ENCODE measurements around the gene P2RX3.

The P2RX3 gene

DNA sequence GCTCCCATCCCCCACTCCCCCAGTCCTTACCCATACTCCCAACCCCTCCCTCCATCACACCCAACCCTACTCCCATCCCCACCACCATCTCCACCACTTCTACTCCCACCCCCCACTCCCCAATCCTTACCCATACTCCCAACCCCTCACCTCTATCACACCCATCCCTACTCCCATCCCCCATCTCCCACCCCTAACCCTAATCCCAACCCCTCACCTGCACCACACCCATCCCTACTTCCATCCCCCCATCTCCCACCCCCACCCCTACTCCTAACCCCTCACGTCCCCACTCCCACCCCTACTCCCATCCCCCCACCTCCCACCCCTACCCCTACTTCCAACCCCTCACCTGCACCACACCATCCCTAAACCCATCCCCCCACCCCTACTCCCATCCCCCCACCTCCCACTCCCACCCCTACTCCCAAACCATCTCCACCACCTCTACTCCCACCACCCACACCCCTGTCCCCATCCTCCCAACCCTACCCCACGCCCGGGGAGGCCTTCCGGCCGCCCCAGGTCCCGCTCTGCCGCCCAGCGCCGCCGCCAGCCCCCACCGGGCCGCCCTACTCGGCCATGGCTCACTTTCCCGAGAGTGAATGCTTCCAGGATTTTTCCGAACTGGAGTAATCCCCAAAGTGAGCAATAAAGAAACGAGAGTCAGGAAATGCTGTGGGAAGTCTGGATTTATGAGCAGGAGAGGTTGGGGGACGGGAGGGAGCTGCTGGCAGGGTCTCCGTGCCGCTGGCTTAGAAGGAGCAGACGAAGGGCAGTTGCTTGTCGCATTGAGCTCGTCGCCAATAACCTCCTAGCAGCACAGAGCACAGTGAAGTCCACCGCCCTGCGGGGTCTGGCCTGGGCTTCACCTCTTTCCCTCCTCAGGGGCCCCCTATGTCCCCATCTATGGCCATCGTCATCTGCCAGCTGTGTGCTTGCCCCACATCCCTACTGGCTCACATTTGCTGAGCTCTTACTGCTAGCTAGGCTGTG lies 38.2 kb downstream of the P2RX3 start:
- no peak for DNase-seq

- no peak for DNase-seq
Observed at GRCh38 chr11:57377107-57377506, 39.0 kb downstream of the P2RX3 start.

GRCh38 chr11:57378186-57378585 lies 40.0 kb downstream of the P2RX3 start:
- DNase-seq, result no peak

DNA sequence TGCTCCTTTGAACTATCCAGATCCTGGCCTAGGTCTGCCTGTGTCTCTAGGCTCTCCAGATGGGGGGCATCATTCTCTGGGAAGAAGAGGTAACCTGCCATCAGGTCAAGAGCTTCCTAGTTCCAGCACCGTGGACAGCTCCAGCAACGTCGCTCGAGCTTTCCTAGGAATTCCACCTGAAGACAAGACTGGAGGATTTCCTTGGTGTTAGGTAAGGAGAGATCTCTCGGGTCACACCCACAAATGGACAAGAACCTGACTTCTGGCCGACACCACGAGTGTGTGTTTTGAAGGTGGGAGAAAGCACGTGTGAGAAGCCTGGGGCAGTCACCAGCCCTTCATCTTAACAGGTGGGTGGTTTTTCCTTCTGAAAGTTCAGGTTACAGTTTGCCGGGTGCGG lies 41.6 kb downstream of the P2RX3 start:
- DNase-seq, result no peak

GRCh38 chr11:57380975-57381374 lies 42.8 kb downstream of the P2RX3 start, which contains the start of gene PRG3:
TSS of gene PRG3 (minus strand) at chr11:57381150. CDS start at chr11:57380708, 442 bp downstream.
- DNase-seq, result no peak

DNA sequence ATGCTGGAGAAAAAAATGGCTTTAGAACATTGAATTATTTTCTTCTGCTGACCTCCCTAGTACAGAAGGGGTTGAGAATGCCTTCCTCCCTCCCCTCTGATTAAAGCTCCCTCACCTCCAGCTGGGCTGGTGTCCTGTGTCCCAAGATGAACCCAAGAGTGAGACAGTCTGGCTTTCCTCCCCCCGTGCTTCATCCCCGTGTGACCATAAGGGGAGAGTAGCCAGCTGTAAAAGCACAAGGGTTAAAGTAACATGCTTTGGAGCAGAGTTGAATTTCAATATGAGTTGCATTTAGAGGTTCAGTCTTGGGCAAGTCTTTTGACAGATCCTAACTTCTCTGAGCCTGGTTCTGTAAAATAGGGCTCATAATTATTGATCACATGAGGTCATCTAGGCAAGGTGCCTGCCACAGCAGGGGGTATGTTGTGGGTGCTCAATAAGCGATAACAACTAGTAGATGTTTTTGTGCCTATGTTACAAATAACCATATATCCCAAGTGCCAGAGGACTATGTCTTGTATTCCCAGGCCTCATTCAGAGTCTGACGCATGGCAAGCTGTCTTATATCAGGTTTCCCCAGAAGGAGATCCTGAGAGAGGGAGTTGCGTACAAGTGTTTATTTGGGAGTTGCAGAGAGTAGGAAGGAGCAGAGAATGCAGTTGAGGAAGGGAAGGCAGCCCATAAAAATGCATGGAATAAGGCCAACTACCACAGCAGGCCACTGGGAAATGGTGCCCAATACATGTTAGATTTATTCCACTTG lies 48.2 kb downstream of the P2RX3 start:
- DNase-seq, result no peak

- DNase-seq, result no peak
Observed at GRCh38 chr11:57387289-57388030, 49.3 kb downstream of the P2RX3 start.

DNA sequence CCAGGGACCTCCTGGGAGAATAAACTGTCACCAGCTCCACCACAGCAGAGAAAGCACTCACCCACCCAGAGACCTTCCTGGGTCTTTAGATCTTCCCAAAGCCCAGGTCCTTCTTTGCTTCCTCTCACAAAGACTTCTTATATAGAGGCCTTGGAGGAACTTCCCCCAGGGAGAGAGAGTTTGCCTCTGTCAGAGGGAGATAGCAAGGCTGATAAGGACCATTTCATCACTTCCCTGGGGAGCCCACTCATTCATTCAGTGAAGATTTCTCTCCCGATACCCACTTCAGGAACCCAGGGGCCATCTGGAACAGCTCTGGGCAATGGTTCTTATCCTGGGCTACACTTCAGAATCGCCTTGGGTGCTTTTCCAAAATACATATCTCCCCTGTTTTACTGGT lies 52.4 kb downstream of the P2RX3 start, which contains the start of gene PRG2:
Gene PRG2, minus strand, starts transcription at position 116 of the 400 bp plus-strand sequence. CDS start 706 bp downstream, outside the sequence.
- no peak for DNase-seq

DNA sequence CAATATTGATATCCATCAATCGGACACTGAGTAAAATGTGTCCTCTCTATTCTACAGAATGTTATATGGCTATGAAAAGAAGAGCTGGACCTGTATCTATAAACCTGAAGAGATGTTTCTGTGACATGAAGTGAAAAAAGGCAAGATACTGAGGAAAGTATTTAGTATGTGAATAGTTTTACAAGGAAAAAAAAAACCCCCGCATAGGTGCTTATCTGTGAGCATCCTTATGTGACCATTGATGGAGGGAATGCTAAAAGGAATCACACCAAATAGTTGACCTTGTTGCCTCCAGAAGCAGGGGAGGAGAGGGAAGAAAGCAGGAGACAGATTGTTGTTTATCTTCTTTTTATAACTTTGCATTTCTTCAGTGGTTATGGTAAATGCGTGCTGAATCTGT lies 53.0 kb downstream of the P2RX3 start:
- DNase-seq, result no peak

DNA sequence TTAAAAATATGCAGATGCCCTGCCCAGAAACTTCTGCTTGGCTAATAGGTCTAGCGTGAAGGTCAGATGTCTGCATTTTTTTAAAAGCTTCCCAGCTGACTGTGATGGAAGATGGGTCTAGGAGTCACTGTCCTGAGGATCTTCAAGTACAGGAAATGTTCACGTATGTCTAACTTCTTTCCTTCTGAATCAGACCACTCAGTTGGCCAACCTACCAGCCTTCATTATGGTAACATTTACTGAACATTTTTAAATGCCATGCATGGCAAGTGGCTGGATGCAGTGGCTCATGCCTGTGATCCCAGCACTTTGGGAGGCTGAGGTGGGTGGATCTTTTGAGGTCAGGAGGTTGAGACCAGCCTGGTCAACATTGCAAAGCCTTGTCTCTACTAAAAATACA lies 53.4 kb downstream of the P2RX3 start:
- DNase-seq, result no peak

- no peak for DNase-seq
Observed at GRCh38 chr11:57392066-57392762, 54.1 kb downstream of the P2RX3 start.

DNA sequence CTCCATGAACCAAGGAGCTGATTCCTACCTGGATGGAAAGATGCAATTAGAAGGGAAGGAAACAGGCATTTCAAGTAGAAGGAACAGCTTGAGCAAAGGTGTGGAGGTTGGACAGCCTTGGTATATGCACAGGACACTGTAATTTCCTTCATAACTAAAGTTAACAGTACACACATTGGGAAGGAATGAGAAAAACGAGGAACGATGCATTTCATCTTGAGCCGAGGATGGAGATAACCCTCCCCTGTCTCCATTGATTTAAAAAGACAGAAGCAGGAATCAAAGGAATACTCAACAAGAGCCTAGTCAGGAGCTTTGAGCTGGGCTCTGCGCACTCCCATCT lies 54.6 kb downstream of the P2RX3 start:
- no peak for DNase-seq

GRCh38 chr11:57394203-57394965 lies 56.2 kb downstream of the P2RX3 start:
- no peak for DNase-seq

DNA sequence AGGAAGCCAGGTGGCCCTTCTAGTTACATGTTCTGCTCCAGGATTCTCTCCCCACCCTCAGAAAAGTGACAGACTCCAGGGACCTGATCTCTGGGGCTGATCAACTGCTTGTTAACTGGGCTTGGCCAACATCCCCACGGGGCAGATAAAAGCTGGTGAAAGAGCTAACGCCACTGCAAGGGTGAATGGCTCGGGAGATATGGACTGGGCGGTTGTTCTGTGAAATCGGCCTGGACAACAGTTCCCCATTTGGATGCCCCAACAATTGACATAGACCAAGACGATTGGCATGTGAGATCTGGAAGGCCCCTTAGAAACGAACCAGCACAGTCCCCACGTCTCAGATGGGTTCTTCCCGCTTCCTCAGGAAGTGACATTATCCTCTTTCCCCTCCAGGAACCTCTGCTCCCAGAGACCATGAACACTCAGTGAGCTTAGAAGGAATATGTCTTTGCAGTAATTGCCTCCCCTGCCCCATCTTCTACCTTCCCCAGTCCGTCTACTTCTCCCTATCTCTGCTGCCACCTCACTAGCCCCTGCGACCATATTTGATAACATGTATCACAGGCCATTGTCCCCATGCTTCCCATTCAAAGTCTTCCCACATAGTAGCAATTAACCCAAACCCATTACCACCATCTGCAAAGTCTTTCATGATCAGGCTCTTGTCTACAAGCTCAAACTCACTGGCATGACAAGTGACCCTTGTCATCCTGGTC lies 57.9 kb downstream of the P2RX3 start:
- no peak for DNase-seq

- DNase-seq, result no peak
Observed at GRCh38 chr11:57396744-57397143, 58.6 kb downstream of the P2RX3 start.

DNA sequence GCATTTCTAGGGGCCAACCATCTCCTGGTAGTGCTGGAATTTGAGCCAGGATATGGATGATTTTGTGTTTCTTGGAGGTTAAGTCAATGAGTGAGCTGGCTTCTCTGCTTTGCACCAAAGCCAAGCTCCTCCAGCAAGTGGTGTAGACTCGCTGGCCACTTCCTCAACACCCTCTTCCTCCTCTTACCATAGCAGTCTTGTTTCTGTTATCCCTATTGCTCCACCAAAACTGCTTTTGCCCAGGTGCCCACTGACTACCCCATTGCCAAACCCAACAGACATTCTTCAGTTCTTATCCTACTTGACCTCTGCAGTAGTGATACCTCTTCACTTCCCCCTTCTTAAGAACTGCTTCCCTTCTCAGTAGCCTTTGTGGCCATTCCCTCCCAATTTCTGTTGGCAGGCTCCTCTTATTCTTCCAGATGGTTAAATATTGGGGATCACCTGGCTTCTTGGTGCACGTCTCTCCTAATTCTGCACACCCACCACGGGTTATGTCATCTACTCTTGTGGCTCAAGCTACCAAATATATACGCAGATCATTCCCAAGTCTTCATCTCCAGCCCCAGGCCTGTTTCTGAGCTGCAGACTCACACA lies 59.3 kb downstream of the P2RX3 start:
- no peak for DNase-seq

DNA sequence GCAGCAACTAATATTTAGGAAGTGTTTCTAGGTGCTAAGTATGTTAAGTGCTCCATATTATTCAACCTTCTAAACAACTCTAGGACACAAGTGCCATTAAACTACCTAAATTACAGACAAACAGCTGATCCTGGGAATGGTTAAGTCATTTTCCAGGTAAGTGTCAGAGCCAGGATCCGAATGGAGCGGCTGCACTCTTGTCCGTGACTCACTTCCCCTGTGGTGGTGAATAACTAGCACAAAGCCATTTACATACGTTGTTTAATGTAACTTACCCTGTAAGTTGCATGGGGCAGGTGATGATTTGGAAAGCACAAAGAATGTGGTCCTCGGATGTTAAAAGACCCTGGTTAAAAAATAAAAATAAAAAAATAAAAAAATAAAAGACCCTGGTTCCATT lies 61.1 kb downstream of the P2RX3 start:
- DNase-seq, result no peak

- no peak for DNase-seq
Observed at GRCh38 chr11:57399972-57400578, 61.9 kb downstream of the P2RX3 start.

- DNase-seq, result no peak
Observed at GRCh38 chr11:57402188-57403002, 64.2 kb downstream of the P2RX3 start.
